Endodermal cell (in vitro differentiated cells): Measurements from ENCODE around the gene ALKBH5. TPM values are rescaled to one million over a fixed set of nuclear protein-coding genes. Genes with fewer than 3 reads are reported as not detected.

ENCODE experiments used
- DNase-seq: peaks from one replicate; pipeline ENCODE4 v3.0.0-alpha.2; 2017
- H3K27ac ChIP-seq: 2 replicates; pipeline ENCODE4 v1.5.1; 2013; ENCODE audit warnings: mild to moderate bottlenecking, low read depth, low read length, moderate library complexity
- H3K27me3 ChIP-seq: 2 replicates; pipeline ENCODE4 v1.6.1; 2013; ENCODE audit warnings: mild to moderate bottlenecking, low read length, moderate library complexity; ENCODE audit not compliant: insufficient read depth, control insufficient read depth, poor library complexity, severe bottlenecking
- H3K36me3 ChIP-seq: 2 replicates; pipeline ENCODE4 v1.7.0; 2013; ENCODE audit warnings: mild to moderate bottlenecking, low read length, moderate library complexity; ENCODE audit not compliant: control insufficient read depth, insufficient read depth
- H3K4me1 ChIP-seq: one replicate; pipeline ENCODE4 v1.7.0; 2013; ENCODE audit warnings: low read length; ENCODE audit not compliant: control insufficient read depth, insufficient read depth
- H3K4me3 ChIP-seq: 2 replicates; pipeline ENCODE4 v1.5.1; 2013; ENCODE audit warnings: mild to moderate bottlenecking, low read length, moderate library complexity
- H3K9ac ChIP-seq: 2 replicates; pipeline ENCODE4 v1.6.1; 2013; ENCODE audit warnings: mild to moderate bottlenecking, low read length, moderate library complexity; ENCODE audit not compliant: poor library complexity, severe bottlenecking; ENCODE audit errors: extremely low read depth
- H3K9me3 ChIP-seq: 2 replicates; pipeline ENCODE4 v1.6.1; 2013; ENCODE audit warnings: mild to moderate bottlenecking, low read length, moderate library complexity; ENCODE audit not compliant: control insufficient read depth
- H3K27ac Mint-ChIP-seq: 2 replicates; pipeline ENCODE4 v1.8.0; 2020; ENCODE audit warnings: mixed read lengths
- H3K27me3 Mint-ChIP-seq: 2 replicates; pipeline ENCODE4 v1.8.0; 2021; ENCODE audit warnings: mild to moderate bottlenecking, mixed read lengths; ENCODE audit not compliant: insufficient read depth
- H3K36me3 Mint-ChIP-seq: 2 replicates; pipeline ENCODE4 v1.8.0; 2020; ENCODE audit warnings: low read depth, mixed read lengths
- H3K4me1 Mint-ChIP-seq: 2 replicates; pipeline ENCODE4 v1.8.0; 2020; ENCODE audit warnings: mixed read lengths
- H3K4me3 Mint-ChIP-seq: 2 replicates; pipeline ENCODE4 v1.8.0; 2020; ENCODE audit warnings: mild to moderate bottlenecking, moderate library complexity, mixed read lengths
- H3K9me3 Mint-ChIP-seq: 2 replicates; pipeline ENCODE4 v1.8.0; 2020; ENCODE audit warnings: mild to moderate bottlenecking, mixed read lengths
- CTCF ChIP-seq: fragments of 200-600 bp; sonication (generic); conservative IDR thresholded peaks from 2 replicates; pipeline ENCODE4 v1.5.0; 2021; ENCODE audit warnings: antibody characterized with exemption, mild to moderate bottlenecking
- WGBS, 2 experiments: methylation state at CpG; one replicate each; pipeline versions ENCODE4 v1.1.5 to v1.1.7; 2013; ENCODE audit warnings: missing lambda C conversion rate in 2 of 2, mixed read lengths in 1 of 2; ENCODE audit not compliant: insufficient coverage in 1 of 2, insufficient read length in 1 of 2; 5-methylcytosine and 5-hydroxymethylcytosine counted together
- total RNA-seq, 2 donors: library from RNA; stranded (reverse); fragmentation: NEBNext Ultra II Directional in 1 of 2; extraction: Animal tissue kit (Norgen Biotek cat#: 25700) in 1 of 2; gene quantifications; 2 replicates in 1 of 2; 3 replicates in 1 of 2; pipeline ENCODE4 v1.2.1, GENCODE V29; 2021

The ALKBH5 gene
- total RNA-seq, 2 donors from 2014 or later = 64.1 to 80.9 TPM

- Histone ChIP-seq H3K36me3 (no peaks in the 10 kb centered on the region), H3K4me1 (peaks cover 4% of the 10 kb centered on the region), H3K9ac (no peak overlapping the region), H3K4me3 (no peak overlapping the region), H3K27ac (no peak overlapping the region), H3K9me3 (no peaks in the 10 kb centered on the region), H3K27me3 (no peaks in the 10 kb centered on the region)
- DNase-seq = no peak
- 89 to 100% methylated on average over 1 to 2 of the region's 2 CpGs for WGBS, 2 experiments
- TF ChIP-seq CTCF = no peak
- no peak overlapping the region for H3K4me3 Mint-ChIP-seq
- H3K27ac Mint-ChIP-seq = no peak overlapping the region
- H3K27me3 Mint-ChIP-seq = no peaks in the 10 kb centered on the region
- peaks cover 5% of the 10 kb centered on the region for H3K4me1 Mint-ChIP-seq
- no peaks in the 10 kb centered on the region for H3K9me3 Mint-ChIP-seq
- no peaks in the 10 kb centered on the region for H3K36me3 Mint-ChIP-seq
These were observed 44.5 kb upstream of the ALKBH5 start for GRCh38 chr17:18139092-18139491.

- Mint-ChIP-seq H3K36me3 (no peaks in the 10 kb centered on the region), H3K4me3 (no peak overlapping the region), H3K4me1 (peaks cover 5% of the 10 kb centered on the region), H3K27me3 (no peaks in the 10 kb centered on the region), H3K27ac (no peak overlapping the region), H3K9me3 (no peaks in the 10 kb centered on the region)
- peaks cover 4% of the 10 kb centered on the region for H3K4me1 ChIP-seq
- no peaks in the 10 kb centered on the region for H3K9me3 ChIP-seq
- H3K27me3 ChIP-seq = no peaks in the 10 kb centered on the region
- WGBS, 2 experiments = 86 to 90% methylated on average over 9 to 14 of the region's 14 CpGs
- H3K27ac ChIP-seq = no peak overlapping the region
- H3K4me3 ChIP-seq = no peak overlapping the region
- TF ChIP-seq CTCF = no peak
- H3K9ac ChIP-seq = no peak overlapping the region
- no peaks in the 10 kb centered on the region for H3K36me3 ChIP-seq
- DNase-seq = no peak
These were observed 44.1 kb upstream of the ALKBH5 start for GRCh38 chr17:18139498-18139897.

- peak; percentile 80 for DNase-seq
- H3K4me1 ChIP-seq = peaks cover 4% of the 10 kb centered on the region
- TF ChIP-seq CTCF = peak; percentile 62
- H3K27me3 ChIP-seq = no peaks in the 10 kb centered on the region
- peaks cover 2% of the 10 kb centered on the region for H3K27me3 Mint-ChIP-seq
- H3K36me3 Mint-ChIP-seq = no peaks in the 10 kb centered on the region
- no peak overlapping the region for H3K4me3 Mint-ChIP-seq
- no peaks in the 10 kb centered on the region for H3K36me3 ChIP-seq
- H3K4me1 Mint-ChIP-seq = peaks cover 5% of the 10 kb centered on the region
- 82 to 89% methylated on average over 3 of the region's 3 CpGs for WGBS, 2 experiments
- no peaks in the 10 kb centered on the region for H3K9me3 ChIP-seq
- no peak overlapping the region for H3K9ac ChIP-seq
- H3K27ac Mint-ChIP-seq = no peak overlapping the region
- H3K4me3 ChIP-seq = no peak overlapping the region
- H3K9me3 Mint-ChIP-seq = no peaks in the 10 kb centered on the region
- H3K27ac ChIP-seq = no peak overlapping the region
These were observed 43.7 kb upstream of the ALKBH5 start for GRCh38 chr17:18139949-18140348.
